Psoas muscle (tissue), 8 donors: ENCODE results near the gene SLC44A1. TPM values are rescaled to one million over a fixed set of nuclear protein-coding genes. Genes with fewer than 3 reads are reported as not detected.

ENCODE experiments used
- ATAC-seq, 4 donors: fragments of 200-7000 bp; cut with Tn5 transposase; one replicate each; pipeline ENCODE4 v1.9.1; 2020; ENCODE audit warnings: moderate library complexity in 3 of 4, mild to moderate bottlenecking in 2 of 4
- DNase-seq, 2 donors: peaks; one replicate each; pipeline ENCODE4 v3.0.0-alpha.2; 2020
- H3K27ac ChIP-seq: fragments of 200-600 bp; one replicate; pipeline ENCODE4 v1.8.0; 2022
- H3K27me3 ChIP-seq, 3 donors: fragments of 200-600 bp in 1 of 3; one replicate each; pipeline versions ENCODE4 v1.6.1 to v1.8.0; 2013 to 2022; ENCODE audit warnings: low read length in 2 of 3, mild to moderate bottlenecking in 2 of 3, moderate library complexity in 1 of 3; ENCODE audit not compliant: insufficient read depth in 3 of 3
- H3K36me3 ChIP-seq, 2 donors: fragments of 200-600 bp in 1 of 2; one replicate each; pipeline versions ENCODE4 v1.6.1 to v1.8.0; 2013 to 2022; ENCODE audit warnings: low read depth in 1 of 2, mild to moderate bottlenecking in 1 of 2, moderate library complexity in 1 of 2; ENCODE audit not compliant: insufficient read depth in 1 of 2
- H3K4me1 ChIP-seq: fragments of 200-600 bp; one replicate; pipeline ENCODE4 v1.8.0; 2022
- H3K4me3 ChIP-seq: fragments of 200-600 bp; one replicate; pipeline ENCODE4 v1.8.0; 2022; ENCODE audit warnings: mild to moderate bottlenecking
- H3K9me3 ChIP-seq: fragments of 200-600 bp; one replicate; pipeline ENCODE4 v1.8.0; 2022
- WGBS, 3 donors: extraction: QIAGEN DNeasy Blood & Tissue Kit; methylation state at CpG; one replicate each; pipeline versions ENCODE4 v1.1.6 to v1.1.7; 2013; 5-methylcytosine and 5-hydroxymethylcytosine counted together
- intact Hi-C, 2 donors: fragments of 100-400 bp; cut with DNase I; formaldehyde crosslinking; loops; one replicate each; pipeline versions ENCODE4 v1.11.0 to v1.14.2; 2022
- polyA plus RNA-seq, 3 donors: library from polyadenylated mRNA; stranded (reverse); fragments of 200-250 nt; gene quantifications; one replicate each; pipeline ENCODE4 v1.2.3, GENCODE V29; 2013
- total RNA-seq, 4 donors: library from RNA; stranded (reverse); fragmentation: NEBNext Ultra II Directional in 2 of 4; extraction: Animal tissue kit (Norgen Biotek cat#: 25700) in 2 of 4; gene quantifications; one replicate each; pipeline versions ENCODE4 v1.2.1 to v1.2.4, GENCODE V29; 2021 to 2023
- TF ChIP-seq, protein P1 (sequence below): fragments of 200-600 bp; IDR thresholded peaks from one replicate; pipeline ENCODE4 v1.8.0; 2022; ENCODE audit warnings: antibody characterized with exemption
- donor health status: healthy with polysubstance abuse.
- donor health status: DM: no; HTN: no; CAD: no; lungs with moderate emphysema.
- donor health status: Bipolar disorder and iron deficiency.
- donor health status: healthy.
- donor health status: DM: yes; HTN: yes; CAD: no.
- donor health status: DM: no; HTN: no; CAD: no.
- donor health status: DM: no; HTN: no; CAD: no.
- donor health status: DM: yes; HTN: yes; CAD: no.

Gene SLC44A1
- total and polyA plus RNA-seq, 7 donors = 3.3 to 18.9 (median 7.0) TPM

DNA sequence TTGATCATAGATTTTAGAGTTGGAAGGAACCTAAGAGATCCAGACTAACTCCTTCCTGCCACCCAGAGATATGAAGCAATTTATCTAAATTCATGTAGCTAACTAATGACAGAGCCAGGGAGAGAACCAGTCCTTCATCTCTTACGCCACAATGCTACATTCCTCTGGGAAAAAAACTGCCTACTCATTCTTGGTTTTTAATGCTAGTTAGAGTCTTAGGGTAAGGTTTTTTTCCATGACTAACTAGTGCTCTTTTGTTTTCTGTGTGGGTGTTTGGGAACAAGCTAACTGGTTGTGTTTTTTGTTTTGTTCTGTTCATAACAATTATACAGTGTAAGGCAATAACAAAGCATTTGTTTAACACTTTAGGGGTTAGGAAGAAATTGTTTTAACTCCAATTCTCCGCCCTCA lies 52.4 kb downstream of the SLC44A1 start:
- peak in 2 of 4 donors; percentile 40 to 50 for ATAC-seq
- WGBS, 3 donors = 33 to 81% (median 43%) methylated on average over 2 of the region's 2 CpGs
- no peaks in the 10 kb centered on the region for H3K9me3 ChIP-seq
- TF ChIP-seq, protein P1, sequence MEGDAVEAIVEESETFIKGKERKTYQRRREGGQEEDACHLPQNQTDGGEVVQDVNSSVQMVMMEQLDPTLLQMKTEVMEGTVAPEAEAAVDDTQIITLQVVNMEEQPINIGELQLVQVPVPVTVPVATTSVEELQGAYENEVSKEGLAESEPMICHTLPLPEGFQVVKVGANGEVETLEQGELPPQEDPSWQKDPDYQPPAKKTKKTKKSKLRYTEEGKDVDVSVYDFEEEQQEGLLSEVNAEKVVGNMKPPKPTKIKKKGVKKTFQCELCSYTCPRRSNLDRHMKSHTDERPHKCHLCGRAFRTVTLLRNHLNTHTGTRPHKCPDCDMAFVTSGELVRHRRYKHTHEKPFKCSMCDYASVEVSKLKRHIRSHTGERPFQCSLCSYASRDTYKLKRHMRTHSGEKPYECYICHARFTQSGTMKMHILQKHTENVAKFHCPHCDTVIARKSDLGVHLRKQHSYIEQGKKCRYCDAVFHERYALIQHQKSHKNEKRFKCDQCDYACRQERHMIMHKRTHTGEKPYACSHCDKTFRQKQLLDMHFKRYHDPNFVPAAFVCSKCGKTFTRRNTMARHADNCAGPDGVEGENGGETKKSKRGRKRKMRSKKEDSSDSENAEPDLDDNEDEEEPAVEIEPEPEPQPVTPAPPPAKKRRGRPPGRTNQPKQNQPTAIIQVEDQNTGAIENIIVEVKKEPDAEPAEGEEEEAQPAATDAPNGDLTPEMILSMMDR = no peak
- H3K36me3 ChIP-seq = peaks cover 0 to 17% of the 10 kb centered on the region in 2 donors
- no peak overlapping the region for H3K27ac ChIP-seq
- H3K4me3 ChIP-seq = no peak overlapping the region
- H3K4me1 ChIP-seq = no peaks in the 10 kb centered on the region
- no peaks in the 10 kb centered on the region for H3K27me3 ChIP-seq
- intact Hi-C loops = no loop called here
- no peak for DNase-seq

- TF ChIP-seq, protein P1 = no peak
- 94 to 97% (median 95%) methylated on average over 14 of the region's 14 CpGs for WGBS, 3 donors
- DNase-seq (no peak), ATAC-seq (no peak)
- H3K9me3 ChIP-seq = no peaks in the 10 kb centered on the region
- H3K27me3 ChIP-seq = no peaks in the 10 kb centered on the region
- no peak overlapping the region for H3K4me3 ChIP-seq
- intact Hi-C loops = no loop called here
- H3K27ac ChIP-seq = no peak overlapping the region
- H3K4me1 ChIP-seq = no peaks in the 10 kb centered on the region
- peaks cover 0 to 17% of the 10 kb centered on the region in 2 donors for H3K36me3 ChIP-seq
Observed at GRCh38 chr9:105297442-105298075, 53.1 kb downstream of the SLC44A1 start.

DNA sequence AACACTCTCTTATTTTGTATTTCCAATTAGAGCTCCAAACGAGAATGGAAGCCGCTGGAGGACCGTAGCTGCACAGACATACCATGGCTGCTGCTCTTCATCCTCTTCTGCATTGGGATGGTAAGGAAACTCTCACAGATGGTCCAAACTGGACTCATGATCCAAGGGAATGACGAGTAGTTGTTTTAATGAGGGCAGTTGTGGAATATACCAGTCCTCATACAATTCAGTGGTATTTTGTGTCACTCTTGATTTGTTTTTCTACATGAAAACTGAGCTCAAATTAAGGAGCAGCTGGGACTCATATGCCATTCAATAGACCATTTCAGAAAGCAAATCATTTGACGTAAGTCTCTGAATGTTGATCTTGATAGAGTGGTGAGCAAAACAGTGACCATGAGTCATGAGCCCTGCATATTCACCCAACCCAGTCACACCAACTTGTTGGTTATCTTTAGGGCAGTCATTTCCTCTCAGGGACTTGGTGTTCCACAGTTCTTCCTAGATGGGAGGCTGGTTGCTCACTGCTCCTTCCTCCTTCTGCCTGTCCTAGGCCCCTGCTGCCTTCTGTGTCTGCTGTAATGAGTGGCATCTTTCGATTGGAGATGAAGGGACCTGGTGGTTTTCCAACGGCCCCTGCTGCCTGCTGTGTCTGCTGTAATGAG lies 54.9 kb downstream of the SLC44A1 start:
- peak in 2 of 4 donors; percentile 36 to 39 for ATAC-seq
- H3K4me3 ChIP-seq = no peak overlapping the region

GRCh38 chr9:105302728-105303127 lies 58.3 kb downstream of the SLC44A1 start:
- Histone ChIP-seq H3K4me3 (no peak overlapping the region), H3K4me1 (no peaks in the 10 kb centered on the region), H3K36me3 (peaks cover 0 to 17% of the 10 kb centered on the region in 2 donors), H3K9me3 (no peaks in the 10 kb centered on the region), H3K27ac (no peak overlapping the region), H3K27me3 (no peaks in the 10 kb centered on the region)
- TF ChIP-seq, protein P1 = no peak
- DNase-seq (no peak), ATAC-seq (no peak)
- WGBS, 3 donors = 98 to 100% (median 100%) methylated on average over 2 of the region's 2 CpGs
- intact Hi-C loops = no loop called here

More for the DNA sequence above, 54.9 kb downstream of the SLC44A1 start:
- no peak overlapping the region for H3K27ac ChIP-seq
- H3K27me3 ChIP-seq = no peaks in the 10 kb centered on the region
- WGBS, 3 donors = 90 to 95% (median 91%) methylated on average over 7 of the region's 7 CpGs
- peaks cover 0 to 17% of the 10 kb centered on the region in 2 donors for H3K36me3 ChIP-seq
- intact Hi-C loops = no loop called here
- TF ChIP-seq, protein P1 = no peak
- H3K9me3 ChIP-seq = no peaks in the 10 kb centered on the region
- DNase-seq = no peak
- H3K4me1 ChIP-seq = no peaks in the 10 kb centered on the region
